WTC11 (cell line): ENCODE data around the gene TTN. TPM values are rescaled to one million over a fixed set of nuclear protein-coding genes. Genes with fewer than 3 reads are reported as not detected.

Experiments
- ATAC-seq: fragments of 200-7000 bp; cut with Tn5 transposase; 2 replicates; pipeline ENCODE4 v1.10.0; 2021; ENCODE audit warnings: mild to moderate bottlenecking, moderate library complexity
- CTCF ChIA-PET: fragments of 300-600 bp; sonication (Branson Sonifier 250); formaldehyde crosslinking; loops from one replicate; lab custom pipeline; 2021; ENCODE audit warnings: antibody characterized with exemption; lab: Charles Lee
- POLR2A ChIA-PET: fragments of 350-600 bp; sonication (Branson Sonifier 250); formaldehyde crosslinking; loops from one replicate; lab custom pipeline; 2021; ENCODE audit warnings: antibody characterized with exemption; lab: Charles Lee
- DNase-seq: peaks from one replicate; pipeline ENCODE4 v3.0.0; 2021; ENCODE audit warnings: low spot score
- H3K27ac Mint-ChIP-seq: 2 replicates; pipeline ENCODE4 v1.8.0; 2021; ENCODE audit warnings: mixed read lengths
- H3K27me3 Mint-ChIP-seq: 2 replicates; pipeline ENCODE4 v1.8.0; 2021; ENCODE audit warnings: low read depth, mild to moderate bottlenecking, moderate library complexity, mixed read lengths
- H3K36me3 Mint-ChIP-seq: 2 replicates; pipeline ENCODE4 v1.8.0; 2021; ENCODE audit warnings: mixed read lengths
- H3K4me1 Mint-ChIP-seq: 2 replicates; pipeline ENCODE4 v1.8.0; 2022; ENCODE audit warnings: mixed read lengths
- H3K4me3 Mint-ChIP-seq: 2 replicates; pipeline ENCODE4 v1.8.0; 2021; ENCODE audit warnings: mild to moderate bottlenecking, moderate library complexity, mixed read lengths
- H3K9me3 Mint-ChIP-seq: 2 replicates; pipeline ENCODE4 v1.8.0; 2021; ENCODE audit warnings: mixed read lengths
- CBFB ChIP-seq: sonication (generic); formaldehyde crosslinking; IDR thresholded peaks from 2 replicates; pipeline ENCODE4 v1.8.1; 2022; ENCODE audit warnings: mild to moderate bottlenecking, low read depth, missing genetic modification reagents
- E2F4 ChIP-seq: sonication (generic); formaldehyde crosslinking; IDR thresholded peaks from 2 replicates; pipeline ENCODE4 v1.8.1; 2022; ENCODE audit warnings: low read depth, mild to moderate bottlenecking, moderate library complexity, missing genetic modification reagents, borderline replicate concordance
- ERG ChIP-seq: fragments of 250-450 bp; sonication (Bioruptor Pico); IDR thresholded peaks from 2 replicates; pipeline ENCODE4 v1.8.0; 2021; ENCODE audit warnings: mild to moderate bottlenecking
- ETV6 ChIP-seq: sonication (generic); formaldehyde crosslinking; IDR thresholded peaks from 2 replicates; pipeline ENCODE4 v1.8.1; 2022; ENCODE audit warnings: mild to moderate bottlenecking, missing genetic modification reagents
- FOXK1 ChIP-seq: sonication (generic); formaldehyde crosslinking; IDR thresholded peaks from 2 replicates; pipeline ENCODE4 v1.8.0; 2022; ENCODE audit warnings: mild to moderate bottlenecking, moderate library complexity, missing genetic modification reagents
- FOXP1 ChIP-seq: sonication (generic); formaldehyde crosslinking; IDR thresholded peaks from 2 replicates; pipeline ENCODE4 v1.8.0; 2022; ENCODE audit warnings: missing genetic modification reagents, mild to moderate bottlenecking, moderate library complexity, borderline replicate concordance
- GTF2I ChIP-seq: fragments of 250-450 bp; sonication (Bioruptor Pico); conservative IDR thresholded peaks from 2 replicates; pipeline ENCODE4 v1.4.0; 2021; ENCODE audit warnings: mild to moderate bottlenecking
- MXD4 ChIP-seq: fragments of 250-450 bp; sonication (Bioruptor Pico); IDR thresholded peaks from 2 replicates; pipeline ENCODE4 v1.8.0; 2021; ENCODE audit warnings: mild to moderate bottlenecking, moderate library complexity, borderline replicate concordance
- NFATC4 ChIP-seq: fragments of 250-450 bp; sonication (Bioruptor Pico); IDR thresholded peaks from 2 replicates; pipeline ENCODE4 v1.9.0; 2021; ENCODE audit warnings: mild to moderate bottlenecking
- NR1H2 ChIP-seq: sonication (generic); formaldehyde crosslinking; IDR thresholded peaks from 2 replicates; pipeline ENCODE4 v1.9.0; 2021; ENCODE audit warnings: mild to moderate bottlenecking, moderate library complexity, missing genetic modification reagents
- OVOL2 ChIP-seq: fragments of 250-450 bp; sonication (Bioruptor Pico); IDR thresholded peaks from 2 replicates; pipeline ENCODE4 v1.9.0; 2021; ENCODE audit warnings: mild to moderate bottlenecking, borderline replicate concordance
- PRRX2 ChIP-seq: fragments of 250-450 bp; sonication (Bioruptor Pico); IDR thresholded peaks from 2 replicates; pipeline ENCODE4 v1.8.0; 2021; ENCODE audit warnings: mild to moderate bottlenecking
- TCF7 ChIP-seq: sonication (generic); formaldehyde crosslinking; IDR thresholded peaks from 2 replicates; pipeline ENCODE4 v1.8.0; 2022; ENCODE audit warnings: mild to moderate bottlenecking, low read depth, missing genetic modification reagents, moderate library complexity
- ZNF138 ChIP-seq: sonication (generic); formaldehyde crosslinking; conservative IDR thresholded peaks from 2 replicates; pipeline ENCODE4 v1.8.1; 2022; ENCODE audit warnings: mild to moderate bottlenecking, moderate library complexity, missing genetic modification reagents
- ZNF219 ChIP-seq: sonication (generic); formaldehyde crosslinking; IDR thresholded peaks from 2 replicates; pipeline ENCODE4 v1.8.0; 2023; ENCODE audit warnings: missing genetic modification reagents, mild to moderate bottlenecking, borderline replicate concordance
- ZNF317 ChIP-seq: sonication (generic); formaldehyde crosslinking; IDR thresholded peaks from 2 replicates; pipeline ENCODE4 v1.8.1; 2023; ENCODE audit warnings: low read depth, mild to moderate bottlenecking, moderate library complexity, missing genetic modification reagents, borderline replicate concordance
- ZNF396 ChIP-seq: fragments of 250-450 bp; sonication (Bioruptor Pico); IDR thresholded peaks from 2 replicates; pipeline ENCODE4 v1.8.0; 2021; ENCODE audit warnings: mild to moderate bottlenecking, moderate library complexity, borderline replicate concordance
- ZNF425 ChIP-seq: fragments of 250-450 bp; sonication (Bioruptor Pico); conservative IDR thresholded peaks from 2 replicates; pipeline ENCODE4 v1.9.0; 2021; ENCODE audit warnings: mild to moderate bottlenecking
- ZSCAN18 ChIP-seq: fragments of 250-450 bp; sonication (Bioruptor Pico); IDR thresholded peaks from 2 replicates; pipeline ENCODE4 v2.1.2; 2022; ENCODE audit warnings: mild to moderate bottlenecking, moderate library complexity
- total RNA-seq: library from RNA; stranded (reverse); gene quantifications from 3 replicates; pipeline ENCODE4 v1.2.3, GENCODE V29; 2021
- TF ChIP-seq, protein P1 (sequence below): sonication (generic); formaldehyde crosslinking; IDR thresholded peaks from 2 replicates; pipeline ENCODE4 v1.8.0; 2022; ENCODE audit warnings: mild to moderate bottlenecking, missing genetic modification reagents
- TF ChIP-seq, protein P2 (sequence below): sonication (generic); formaldehyde crosslinking; IDR thresholded peaks from 2 replicates; pipeline ENCODE4 v1.8.1; 2023; ENCODE audit warnings: mild to moderate bottlenecking, missing genetic modification reagents, moderate library complexity
- TF ChIP-seq, protein P3 (sequence below): sonication (generic); formaldehyde crosslinking; IDR thresholded peaks from 2 replicates; pipeline ENCODE4 v1.8.0; 2022; ENCODE audit warnings: mild to moderate bottlenecking, missing genetic modification reagents

Gene TTN
- total RNA-seq, 1 experiment from 2014 or later: 4.7 TPM

DNA sequence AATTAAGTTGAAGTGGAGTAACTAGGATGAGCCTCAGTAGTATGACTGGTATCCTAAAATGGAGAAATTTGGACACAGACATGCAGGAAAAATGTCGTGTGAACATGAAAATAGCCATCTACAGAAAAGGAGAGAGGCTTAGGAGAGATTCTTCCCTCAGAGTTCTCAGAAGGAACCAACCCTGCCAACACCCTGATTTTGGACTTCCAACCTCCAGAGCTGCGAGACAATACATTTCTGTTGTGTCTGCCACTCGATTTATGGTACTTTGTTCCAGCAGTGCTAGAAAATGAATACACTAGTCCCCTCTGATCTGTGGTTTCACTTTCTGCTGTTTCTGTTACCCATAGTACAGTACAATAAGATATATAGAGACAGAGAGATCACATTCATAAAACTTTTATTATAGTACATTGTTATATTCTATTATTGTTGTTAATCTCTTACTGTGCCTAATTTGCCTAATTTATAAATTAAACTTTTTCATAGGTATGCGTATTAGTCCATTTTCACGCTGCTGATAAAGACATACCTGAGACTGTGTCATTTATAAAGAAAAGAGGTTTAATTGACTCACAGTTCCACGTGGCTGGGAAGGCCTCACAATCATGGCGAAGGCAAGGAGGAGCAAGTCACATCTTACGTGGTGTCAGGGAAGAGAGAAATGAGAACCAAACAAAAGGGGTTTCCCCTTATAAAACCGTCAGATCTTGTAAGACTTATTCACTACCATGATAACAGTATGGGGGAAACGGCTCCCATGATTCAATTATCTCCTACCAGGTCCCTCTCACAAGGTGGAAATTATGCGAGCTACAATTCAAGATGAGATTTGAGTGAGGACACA is 285.7 kb downstream of the TTN start (continued):
- no peak for TF ChIP-seq ZSCAN18 (CRISPR knock-in tag)
- no peak for TF ChIP-seq NFATC4 (CRISPR knock-in tag)
- no peak for TF ChIP-seq TCF7 (CRISPR knock-in tag)
- no peak for TF ChIP-seq E2F4
- no peak for TF ChIP-seq MXD4 (CRISPR knock-in tag)
- no peak for TF ChIP-seq ZNF138
- TF ChIP-seq, all 79 proteins: peak for 0

GRCh38 chr2:178517496-178517895 is 289.7 kb downstream of the TTN start:
- ChIA-PET POLR2A (no interaction called here), CTCF (interaction anchor here (0.7 to 1.0 kb wide), 2 partner anchors 39 to 183 kb away, joined by 3 to 4 read pairs; no protein-coding TSS in a partner anchor)
- H3K27me3 Mint-ChIP-seq: no peaks in the 10 kb centered on the region

GRCh38 chr2:178514664-178515063 is 292.6 kb downstream of the TTN start:
- no peak overlapping the region for H3K27ac Mint-ChIP-seq
- H3K36me3 Mint-ChIP-seq: peaks cover 1% of the 10 kb centered on the region; the same call in 1 of the 2 replicates
- H3K27me3 Mint-ChIP-seq: no peaks in the 10 kb centered on the region
- H3K9me3 Mint-ChIP-seq: no peaks in the 10 kb centered on the region
- POLR2A ChIA-PET: no interaction called here
- ATAC-seq (no peak), DNase-seq (no peak)
- H3K4me1 Mint-ChIP-seq: 0 out of 2 replicates have a peak, but pooled peaks cover under 1% of the 10 kb centered on the region
- no peak overlapping the region for H3K4me3 Mint-ChIP-seq
- CTCF ChIA-PET: no interaction called here
- TF ChIP-seq PRRX2 (no peak), GTF2I (no peak), ZNF396 (no peak), FOXK1 (no peak), ZNF317 (CRISPR knock-in tag) (no peak), ZNF425 (CRISPR knock-in tag) (no peak), ERG (no peak), FOXP1 (no peak)
- TF ChIP-seq, protein P1, sequence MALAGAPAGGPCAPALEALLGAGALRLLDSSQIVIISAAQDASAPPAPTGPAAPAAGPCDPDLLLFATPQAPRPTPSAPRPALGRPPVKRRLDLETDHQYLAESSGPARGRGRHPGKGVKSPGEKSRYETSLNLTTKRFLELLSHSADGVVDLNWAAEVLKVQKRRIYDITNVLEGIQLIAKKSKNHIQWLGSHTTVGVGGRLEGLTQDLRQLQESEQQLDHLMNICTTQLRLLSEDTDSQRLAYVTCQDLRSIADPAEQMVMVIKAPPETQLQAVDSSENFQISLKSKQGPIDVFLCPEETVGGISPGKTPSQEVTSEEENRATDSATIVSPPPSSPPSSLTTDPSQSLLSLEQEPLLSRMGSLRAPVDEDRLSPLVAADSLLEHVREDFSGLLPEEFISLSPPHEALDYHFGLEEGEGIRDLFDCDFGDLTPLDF (CRISPR knock-in tag): no peak
- TF ChIP-seq, protein P2, sequence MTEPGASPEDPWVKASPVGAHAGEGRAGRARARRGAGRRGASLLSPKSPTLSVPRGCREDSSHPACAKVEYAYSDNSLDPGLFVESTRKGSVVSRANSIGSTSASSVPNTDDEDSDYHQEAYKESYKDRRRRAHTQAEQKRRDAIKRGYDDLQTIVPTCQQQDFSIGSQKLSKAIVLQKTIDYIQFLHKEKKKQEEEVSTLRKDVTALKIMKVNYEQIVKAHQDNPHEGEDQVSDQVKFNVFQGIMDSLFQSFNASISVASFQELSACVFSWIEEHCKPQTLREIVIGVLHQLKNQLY (CRISPR knock-in tag): no peak

More at GRCh38 chr2:178517496-178517895, 289.7 kb downstream of the TTN start:
- H3K36me3 Mint-ChIP-seq: no peaks in the 10 kb centered on the region
- TF ChIP-seq ETV6 (CRISPR knock-in tag) (no peak), NR1H2 (CRISPR knock-in tag) (no peak), TCF7 (CRISPR knock-in tag) (no peak), OVOL2 (no peak), CBFB (CRISPR knock-in tag) (no peak), NFATC4 (CRISPR knock-in tag) (no peak), ZNF219 (CRISPR knock-in tag) (no peak)
- TF ChIP-seq, protein P3, sequence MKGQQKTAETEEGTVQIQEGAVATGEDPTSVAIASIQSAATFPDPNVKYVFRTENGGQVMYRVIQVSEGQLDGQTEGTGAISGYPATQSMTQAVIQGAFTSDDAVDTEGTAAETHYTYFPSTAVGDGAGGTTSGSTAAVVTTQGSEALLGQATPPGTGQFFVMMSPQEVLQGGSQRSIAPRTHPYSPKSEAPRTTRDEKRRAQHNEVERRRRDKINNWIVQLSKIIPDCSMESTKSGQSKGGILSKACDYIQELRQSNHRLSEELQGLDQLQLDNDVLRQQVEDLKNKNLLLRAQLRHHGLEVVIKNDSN (CRISPR knock-in tag): no peak
- TF ChIP-seq, all 79 proteins: peak for 0
- Mint-ChIP-seq H3K4me3 (no peak overlapping the region), H3K9me3 (peaks cover 5% of the 10 kb centered on the region), H3K4me1 (no peaks in the 10 kb centered on the region), H3K27ac (no peak overlapping the region)
- ATAC-seq: no peak
- no peak for DNase-seq
